ENCODE results near the gene NHLRC2.

Gene NHLRC2

GRCh38 chr10:113912582-113912981 lies 58.1 kb downstream of the NHLRC2 start:
- H3K27me3 ChIP-seq (replicated peaks): no peaks in the 10 kb centered on the region
- no peak for DNase-seq
- no peak overlapping the region for H3K27ac ChIP-seq
- peaks cover 4% of the 10 kb centered on the region for H3K36me3 ChIP-seq (replicated peaks)
- in situ Hi-C loops (cut with HindIII; ENCODE audit: low pct_ligation_motif_present, low sequenced_read_pairs): no loop called here
- H3K4me3 ChIP-seq (ENCODE audit: low read depth, low read length): no peak overlapping the region
- no peak for TF ChIP-seq CTCF (IDR thresholded peaks at IDR 0.05; ENCODE audit: low read depth, low read length, missing control alignments)

GRCh38 chr10:113914956-113915355 lies 60.5 kb downstream of the NHLRC2 start:
- in situ Hi-C loops (cut with HindIII; ENCODE audit: low pct_ligation_motif_present, low sequenced_read_pairs): no loop called here
- TF ChIP-seq CTCF (IDR thresholded peaks at IDR 0.05; ENCODE audit: low read depth, low read length, missing control alignments): no peak
- Histone ChIP-seq H3K27ac (no peak overlapping the region), H3K4me3 (ENCODE audit: low read depth, low read length) (no peak overlapping the region), H3K36me3 (replicated peaks) (peaks cover 2% of the 10 kb centered on the region), H3K27me3 (replicated peaks) (no peaks in the 10 kb centered on the region)
- no peak for DNase-seq

GRCh38 chr10:113915540-113915939 lies 61.1 kb downstream of the NHLRC2 start:
- Histone ChIP-seq H3K36me3 (replicated peaks) (peaks cover 2% of the 10 kb centered on the region), H3K4me3 (ENCODE audit: low read depth, low read length) (no peak overlapping the region), H3K27me3 (replicated peaks) (no peaks in the 10 kb centered on the region), H3K27ac (no peak overlapping the region)
- no peak for TF ChIP-seq CTCF (IDR thresholded peaks at IDR 0.05; ENCODE audit: low read depth, low read length, missing control alignments)
- no peak for DNase-seq
- in situ Hi-C loops (cut with HindIII; ENCODE audit: low pct_ligation_motif_present, low sequenced_read_pairs): no loop called here

GRCh38 chr10:113916053-113916452 lies 61.6 kb downstream of the NHLRC2 start:
- DNase-seq: no peak
- Histone ChIP-seq H3K27me3 (replicated peaks) (no peaks in the 10 kb centered on the region), H3K4me3 (ENCODE audit: low read depth, low read length) (no peak overlapping the region), H3K36me3 (replicated peaks) (peaks cover 2% of the 10 kb centered on the region), H3K27ac (no peak overlapping the region)
- in situ Hi-C loops (cut with HindIII; ENCODE audit: low pct_ligation_motif_present, low sequenced_read_pairs): no loop called here
- no peak for TF ChIP-seq CTCF (IDR thresholded peaks at IDR 0.05; ENCODE audit: low read depth, low read length, missing control alignments)

GRCh38 chr10:113917636-113918035 lies 63.2 kb downstream of the NHLRC2 start:
- in situ Hi-C loops (cut with HindIII; ENCODE audit: low pct_ligation_motif_present, low sequenced_read_pairs): no loop called here
- no peak for TF ChIP-seq CTCF (IDR thresholded peaks at IDR 0.05; ENCODE audit: low read depth, low read length, missing control alignments)
- DNase-seq: no peak
- Histone ChIP-seq H3K27me3 (replicated peaks) (no peaks in the 10 kb centered on the region), H3K36me3 (replicated peaks) (no peaks in the 10 kb centered on the region), H3K27ac (no peak overlapping the region), H3K4me3 (ENCODE audit: low read depth, low read length) (no peak overlapping the region)

GRCh38 chr10:113920114-113920513 lies 65.7 kb downstream of the NHLRC2 start:
- no peak overlapping the region for H3K27ac ChIP-seq
- no peak for DNase-seq
- in situ Hi-C loops (cut with HindIII; ENCODE audit: low pct_ligation_motif_present, low sequenced_read_pairs): no loop called here
- H3K36me3 ChIP-seq (replicated peaks): no peaks in the 10 kb centered on the region
- TF ChIP-seq CTCF (IDR thresholded peaks at IDR 0.05; ENCODE audit: low read depth, low read length, missing control alignments): no peak
- H3K27me3 ChIP-seq (replicated peaks): no peaks in the 10 kb centered on the region
- no peak overlapping the region for H3K4me3 ChIP-seq (ENCODE audit: low read depth, low read length)

Measured in brain microvascular endothelial cell (primary cell).